ENCODE results near the gene APOE.

Gene APOE

DNA sequence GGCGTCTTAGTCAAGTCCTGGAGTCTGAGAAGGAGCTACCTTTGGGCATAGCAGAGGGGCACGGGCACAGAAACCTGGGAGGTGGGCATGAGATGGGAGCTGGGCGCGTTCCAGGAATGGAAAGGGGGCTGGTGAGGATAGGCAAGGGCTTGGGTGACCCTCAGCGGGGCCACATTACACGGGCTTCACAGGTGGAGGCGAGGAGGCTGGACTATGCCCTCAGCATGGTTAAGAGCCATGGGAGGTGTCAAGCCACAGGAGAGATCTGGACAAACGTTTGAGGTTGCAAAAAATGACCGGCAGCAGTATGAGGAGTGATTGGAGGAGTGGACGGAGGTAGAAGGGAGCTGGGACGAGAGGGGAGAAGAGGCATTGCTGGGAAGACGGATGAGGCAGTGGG is 38.0 kb upstream of the APOE start:
- no peak overlapping the region for H3K4me3 ChIP-seq (replicated peaks; ENCODE audit: low read depth, low read length)
- no peak for TF ChIP-seq CTCF (IDR thresholded peaks at IDR 0.05; ENCODE audit: low read depth, low read length, missing control alignments)
- DNase-seq (ENCODE audit: extremely low read depth, low read depth) = no peak

DNA sequence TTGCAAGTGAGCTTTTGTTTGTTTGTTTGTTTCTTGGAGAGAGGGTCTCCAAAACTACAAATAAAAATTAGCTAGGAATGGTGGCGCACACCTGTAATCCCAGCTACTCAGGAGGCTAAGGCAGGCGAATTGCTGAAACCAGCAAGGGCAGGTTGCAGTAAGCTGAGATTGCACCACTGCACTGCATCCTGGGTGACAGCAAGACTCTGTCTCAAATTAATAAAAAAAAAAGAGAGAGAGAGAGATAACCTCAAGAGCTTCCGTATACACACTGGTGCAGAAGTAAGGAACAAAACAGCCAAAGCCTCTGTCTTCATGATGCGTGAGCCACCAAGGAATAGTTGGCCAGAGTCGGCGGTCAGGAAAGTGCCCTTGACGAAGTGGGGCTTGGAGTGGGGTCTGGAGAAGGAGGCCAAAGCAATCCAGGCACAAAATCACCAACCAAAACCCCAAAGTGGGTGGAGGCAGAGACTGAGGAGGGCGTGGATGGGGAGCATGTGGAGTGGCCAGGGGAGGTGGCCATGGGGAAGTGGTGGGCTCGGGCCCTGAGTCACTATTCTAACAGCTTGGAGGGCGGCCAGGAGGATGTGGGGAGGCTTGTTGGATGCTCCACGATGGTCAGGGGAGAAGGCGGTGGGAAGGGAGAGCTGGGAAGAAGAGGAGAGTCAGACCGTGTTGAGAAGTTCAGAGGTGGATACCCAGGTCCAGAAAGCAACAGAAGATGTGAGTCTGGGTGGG is 35.7 kb upstream of the APOE start:
- H3K4me3 ChIP-seq (replicated peaks; ENCODE audit: low read depth, low read length) = no peak overlapping the region
- TF ChIP-seq CTCF (IDR thresholded peaks at IDR 0.05; ENCODE audit: low read depth, low read length, missing control alignments) = no peak
- DNase-seq (ENCODE audit: extremely low read depth, low read depth) = no peak

GRCh38 chr19:44871809-44872208 is 33.8 kb upstream of the APOE start:
- no peak overlapping the region for H3K4me3 ChIP-seq (replicated peaks; ENCODE audit: low read depth, low read length)
- no peak for DNase-seq (ENCODE audit: extremely low read depth, low read depth)
- no peak for TF ChIP-seq CTCF (IDR thresholded peaks at IDR 0.05; ENCODE audit: low read depth, low read length, missing control alignments)

GRCh38 chr19:44872661-44873060 is 32.9 kb upstream of the APOE start:
- DNase-seq (ENCODE audit: extremely low read depth, low read depth) = no peak
- no peak for TF ChIP-seq CTCF (IDR thresholded peaks at IDR 0.05; ENCODE audit: low read depth, low read length, missing control alignments)
- H3K4me3 ChIP-seq (replicated peaks; ENCODE audit: low read depth, low read length) = no peak overlapping the region

DNA sequence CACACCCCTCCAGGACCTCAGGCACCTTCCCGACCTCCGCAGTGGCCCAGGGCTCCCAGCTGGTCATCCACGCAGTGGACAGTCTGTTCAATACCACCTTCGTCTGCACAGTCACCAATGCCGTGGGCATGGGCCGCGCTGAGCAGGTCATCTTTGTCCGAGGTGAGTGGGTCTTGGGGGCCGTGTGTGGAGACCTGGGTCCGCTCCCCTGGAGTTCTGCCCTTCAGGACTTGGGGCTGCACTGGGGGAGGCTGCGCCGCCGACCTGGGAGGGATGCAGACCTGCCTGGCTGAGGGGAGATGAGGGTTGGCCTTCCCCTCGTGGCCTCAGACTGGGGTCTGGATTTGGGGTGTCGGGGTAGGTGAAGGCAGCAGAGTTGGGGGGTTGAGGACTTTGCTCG is 31.3 kb upstream of the APOE start:
- H3K4me3 ChIP-seq (replicated peaks; ENCODE audit: low read depth, low read length) = no peak overlapping the region
- no peak for DNase-seq (ENCODE audit: extremely low read depth, low read depth)
- no peak for TF ChIP-seq CTCF (IDR thresholded peaks at IDR 0.05; ENCODE audit: low read depth, low read length, missing control alignments)

GRCh38 chr19:44875666-44876451 is 29.7 kb upstream of the APOE start:
- no peak overlapping the region for H3K4me3 ChIP-seq (replicated peaks; ENCODE audit: low read depth, low read length)
- DNase-seq (ENCODE audit: extremely low read depth, low read depth) = no peak
- TF ChIP-seq CTCF (IDR thresholded peaks at IDR 0.05; ENCODE audit: low read depth, low read length, missing control alignments) = no peak

Measured in HFF-Myc (cell line).